GM23338 (cell line): ENCODE data around the gene GLMP. TPM values are rescaled to one million over a fixed set of nuclear protein-coding genes. Genes with fewer than 3 reads are reported as not detected.
"Not testable (repeated sequence)": the region's sequence is repeated elsewhere in the genome, so short reads cannot be mapped to it uniquely, and the experiment has no call there.

Experiments
- ATAC-seq: fragments of 200-7000 bp; cut with Tn5 transposase; 3 replicates; pipeline ENCODE4 v1.9.1; 2020
- DNase-seq: peaks from one replicate; pipeline ENCODE4 v3.0.0-alpha.2; 2015; ENCODE audit warnings: low spot score
- H2AFZ ChIP-seq: fragments of 200-600 bp; sonication (generic); 2 replicates; pipeline ENCODE4 v1.8.0; 2016; ENCODE audit warnings: antibody characterized with exemption, mild to moderate bottlenecking, moderate library complexity
- H3F3A ChIP-seq: fragments of 200-600 bp; sonication (generic); replicated peaks from 2 replicates; pipeline ENCODE4 v1.8.0; 2017; ENCODE audit warnings: antibody characterized with exemption, mixed run types, low read depth
- H3K27ac ChIP-seq: fragments of 200-600 bp; sonication (generic); 2 replicates; pipeline ENCODE4 v1.6.1; 2016; ENCODE audit warnings: low read depth
- H3K27me3 ChIP-seq: fragments of 200-600 bp; sonication (generic); 2 replicates; pipeline ENCODE4 v1.8.0; 2016; ENCODE audit warnings: mild to moderate bottlenecking, mixed run types, moderate library complexity; ENCODE audit not compliant: insufficient read depth
- H3K36me3 ChIP-seq: fragments of 200-600 bp; sonication (generic); 2 replicates; pipeline ENCODE4 v1.8.0; 2016; ENCODE audit warnings: mild to moderate bottlenecking; ENCODE audit not compliant: insufficient read depth
- H3K4me1 ChIP-seq: fragments of 200-600 bp; sonication (generic); 2 replicates; pipeline ENCODE4 v1.8.0; 2016; ENCODE audit warnings: mild to moderate bottlenecking, moderate library complexity; ENCODE audit not compliant: insufficient read depth
- H3K4me2 ChIP-seq: fragments of 200-600 bp; sonication (generic); 2 replicates; pipeline ENCODE4 v1.7.1; 2017; ENCODE audit warnings: mixed run types
- H3K4me3 ChIP-seq: fragments of 200-600 bp; sonication (generic); 2 replicates; pipeline ENCODE4 v1.6.1; 2016; ENCODE audit warnings: mixed run types
- H3K79me2 ChIP-seq: fragments of 200-600 bp; sonication (generic); replicated peaks from 2 replicates; pipeline ENCODE4 v1.8.0; 2017; ENCODE audit warnings: mild to moderate bottlenecking; ENCODE audit not compliant: insufficient read depth
- H3K9me2 ChIP-seq: fragments of 200-600 bp; sonication (generic); 2 replicates; pipeline ENCODE4 v1.8.0; 2017; ENCODE audit not compliant: insufficient read depth
- H4K20me1 ChIP-seq: fragments of 200-600 bp; sonication (generic); replicated peaks from 2 replicates; pipeline ENCODE4 v1.8.0; 2017; ENCODE audit warnings: mild to moderate bottlenecking; ENCODE audit not compliant: insufficient read depth
- H3K27ac Mint-ChIP-seq: 2 replicates; pipeline ENCODE4 v1.8.0; 2020; ENCODE audit warnings: inconsistent platforms, mild to moderate bottlenecking, moderate library complexity, mixed read lengths
- H3K27me3 Mint-ChIP-seq: 3 replicates; pipeline ENCODE4 v1.8.0; 2022; ENCODE audit warnings: low read depth, mild to moderate bottlenecking, moderate library complexity, mixed read lengths, inconsistent platforms; ENCODE audit not compliant: insufficient read depth, poor library complexity
- H3K36me3 Mint-ChIP-seq: 3 replicates; pipeline ENCODE4 v1.8.0; 2021; ENCODE audit warnings: low read depth, mild to moderate bottlenecking, inconsistent platforms, moderate library complexity, mixed read lengths
- H3K4me1 Mint-ChIP-seq: 3 replicates; pipeline ENCODE4 v1.8.0; 2020; ENCODE audit warnings: mild to moderate bottlenecking, inconsistent platforms, mixed read lengths
- H3K4me3 Mint-ChIP-seq: 3 replicates; pipeline ENCODE4 v1.8.0; 2021; ENCODE audit warnings: moderate library complexity, mild to moderate bottlenecking, inconsistent platforms, mixed read lengths
- H3K9me3 Mint-ChIP-seq: 3 replicates; pipeline ENCODE4 v1.8.0; 2020; ENCODE audit warnings: moderate library complexity, mild to moderate bottlenecking, inconsistent platforms, mixed read lengths
- CTCF ChIP-seq, 2 experiments: fragments of 200-600 bp in 1 of 2; sonication (generic) in 1 of 2; conservative IDR thresholded peaks; 2 replicates each; pipeline versions ENCODE4 v1.5.1 to v1.6.1; 2016 to 2017; ENCODE audit warnings: antibody characterized with exemption in 2 of 2, low read depth in 2 of 2, mild to moderate bottlenecking in 2 of 2, moderate library complexity in 1 of 2
- ETS1 ChIP-seq: IDR thresholded peaks from 2 replicates; pipeline ENCODE4 v1.6.1; 2016; ENCODE audit warnings: antibody characterized with exemption
- EZH2 ChIP-seq: fragments of 200-600 bp; sonication (generic); IDR thresholded peaks from one replicate; pipeline ENCODE4 v1.8.0; 2017; ENCODE audit warnings: antibody characterized with exemption, mild to moderate bottlenecking, low read depth; ENCODE audit not compliant: unreplicated experiment
- EZH2phosphoT487 ChIP-seq: fragments of 200-600 bp; sonication (generic); IDR thresholded peaks from one replicate; pipeline ENCODE4 v1.8.1; 2018; ENCODE audit warnings: antibody characterized with exemption; ENCODE audit not compliant: unreplicated experiment
- NANOG ChIP-seq: IDR thresholded peaks from 2 replicates; pipeline ENCODE4 v1.6.1; 2016; ENCODE audit warnings: antibody characterized with exemption, borderline replicate concordance
- POLR2AphosphoS5 ChIP-seq: IDR thresholded peaks from 2 replicates; pipeline ENCODE4 v1.6.1; 2016; ENCODE audit warnings: antibody characterized with exemption, low read depth
- ZNF331 ChIP-seq: fragments of 250-450 bp; sonication (Bioruptor Pico); IDR thresholded peaks from 2 replicates; pipeline ENCODE4 v1.5.0; 2020; ENCODE audit warnings: low read depth, mild to moderate bottlenecking, moderate library complexity
- ZNF462 ChIP-seq: fragments of 250-450 bp; sonication (Bioruptor Pico); IDR thresholded peaks from 2 replicates; pipeline ENCODE4 v1.5.0; 2020; ENCODE audit warnings: mild to moderate bottlenecking, moderate library complexity
- polyA plus RNA-seq: library from polyadenylated mRNA; unstranded; fragments of >200 nt; fragmentation: Nextera tagmentation; extraction: Ambion mirVana; gene quantifications from 2 replicates; pipeline ENCODE4 v1.2.1, GENCODE V29; 2016
- total RNA-seq: library from RNA; depleted of rRNA; stranded (reverse); fragments of >200 nt; shearing (Covaris generic); gene quantifications from 2 replicates; pipeline ENCODE4 v1.2.3, GENCODE V29; 2014

The GLMP gene
- total and polyA plus RNA-seq, 2 experiments from 2014 or later: 33.6 to 41.9 TPM

- TF ChIP-seq EZH2phosphoT487: no peak
- TF ChIP-seq CTCF (conservative IDR thresholded peaks at IDR 0.05; ENCODE audit: low read depth in 2 of 2): peak; percentile 51 to 55
- no peaks in the 10 kb centered on the region for H3K27me3 ChIP-seq
- H3K27ac Mint-ChIP-seq: no peak overlapping the region
Observed at GRCh38 chr1:156336242-156336641, 40.8 kb upstream of the GLMP start.

GRCh38 chr1:156323179-156323578 lies 27.7 kb upstream of the GLMP start:
- peaks cover 75% of the 10 kb centered on the region for H3K36me3 ChIP-seq
- H2AFZ ChIP-seq, H3K27ac Mint-ChIP-seq, H3K4me1 ChIP-seq, ATAC-seq, H3K4me2 ChIP-seq, H3K27ac ChIP-seq, H3K4me3 ChIP-seq, H3K4me1 Mint-ChIP-seq, H3K4me3 Mint-ChIP-seq, H3K9me3 Mint-ChIP-seq, DNase-seq, H3K27me3 ChIP-seq, H3K27me3 Mint-ChIP-seq, H3K9me2 ChIP-seq: not testable (repeated sequence)
- peaks cover 84% of the 10 kb centered on the region for H3K36me3 Mint-ChIP-seq
- H4K20me1 ChIP-seq: peaks cover 41% of the 10 kb centered on the region
- H3K79me2 ChIP-seq: peaks cover 16% of the 10 kb centered on the region
- H3F3A ChIP-seq: peaks cover 56% of the 10 kb centered on the region

More at GRCh38 chr1:156336242-156336641, 40.8 kb upstream of the GLMP start:
- Histone ChIP-seq H3K36me3 (peaks cover 43% of the 10 kb centered on the region), H4K20me1 (peaks cover 38% of the 10 kb centered on the region), H3K27ac (no peak overlapping the region), H3K79me2 (peaks cover 60% of the 10 kb centered on the region), H2AFZ (no peak overlapping the region), H3K9me2 (no peaks in the 10 kb centered on the region), H3K4me1 (peaks cover 9% of the 10 kb centered on the region), H3K4me3 (peak overlapping the region; percentile 95), H3K4me2 (peak overlapping the region; percentile 85), H3F3A (peaks cover 27% of the 10 kb centered on the region)
- peaks cover 13% of the 10 kb centered on the region for H3K4me1 Mint-ChIP-seq
- peaks cover 69% of the 10 kb centered on the region for H3K36me3 Mint-ChIP-seq
- DNase-seq: peak; percentile 65
- H3K9me3 Mint-ChIP-seq: peaks cover 6% of the 10 kb centered on the region; the same call in 1 of the 3 replicates
- peak overlapping the region; percentile 100 for H3K4me3 Mint-ChIP-seq
- ATAC-seq: no peak
- H3K27me3 Mint-ChIP-seq: peaks cover 10% of the 10 kb centered on the region

- DNase-seq (no peak), ATAC-seq (no peak)
- H3K27ac Mint-ChIP-seq: no peak overlapping the region
- no peaks in the 10 kb centered on the region for H3K9me3 Mint-ChIP-seq
- H2AFZ ChIP-seq: no peak overlapping the region
- H3K27me3 Mint-ChIP-seq: no peaks in the 10 kb centered on the region
- H3K4me1 Mint-ChIP-seq: no peaks in the 10 kb centered on the region
- H3K36me3 Mint-ChIP-seq: peaks cover 96% of the 10 kb centered on the region
- H3K4me3 Mint-ChIP-seq: no peak overlapping the region
- H3K4me1 ChIP-seq: no peaks in the 10 kb centered on the region
- no peaks in the 10 kb centered on the region for H3K27me3 ChIP-seq
- H3K79me2 ChIP-seq: peaks cover 11% of the 10 kb centered on the region
- H4K20me1 ChIP-seq: peaks cover 40% of the 10 kb centered on the region
- H3K4me2 ChIP-seq: no peak overlapping the region
- peaks cover 61% of the 10 kb centered on the region for H3F3A ChIP-seq
- peaks cover 92% of the 10 kb centered on the region for H3K36me3 ChIP-seq
- no peak overlapping the region for H3K27ac ChIP-seq
- no peak overlapping the region for H3K4me3 ChIP-seq
- no peaks in the 10 kb centered on the region for H3K9me2 ChIP-seq
- TF ChIP-seq ZNF331 (no peak), EZH2phosphoT487 (no peak), NANOG (no peak), ETS1 (no peak), ZNF462 (CRISPR knock-in tag) (no peak), EZH2 (no peak), POLR2AphosphoS5 (no peak)
Observed at GRCh38 chr1:156320560-156320959, 25.1 kb upstream of the GLMP start.
